Smooth muscle cell (in vitro differentiated cells): Measurements from ENCODE around the gene GFER. TPM values are rescaled to one million over a fixed set of nuclear protein-coding genes. Genes with fewer than 3 reads are reported as not detected.

Source experiments
- DNase-seq: peaks from one replicate; lab custom pipeline; 2025; ENCODE audit not compliant: unreplicated experiment; lab: John Stamatoyannopoulos, UW
- H2AFZ ChIP-seq: fragments of 200-600 bp; sonication (generic); 2 replicates; pipeline ENCODE4 v1.6.0; 2016; ENCODE audit warnings: antibody characterized with exemption, low read depth, mild to moderate bottlenecking
- H3F3A ChIP-seq: fragments of 200-600 bp; sonication (generic); 2 replicates; pipeline ENCODE4 v1.6.0; 2017; ENCODE audit warnings: antibody characterized with exemption, low read depth
- H3K27ac ChIP-seq: fragments of 200-600 bp; sonication (generic); 2 replicates; pipeline ENCODE4 v1.5.1; 2016; ENCODE audit warnings: low read depth, mild to moderate bottlenecking
- H3K27me3 ChIP-seq: fragments of 200-600 bp; sonication (generic); 2 replicates; pipeline ENCODE4 v1.6.1; 2016; ENCODE audit warnings: low read depth, mild to moderate bottlenecking
- H3K36me3 ChIP-seq: fragments of 200-600 bp; sonication (generic); 2 replicates; pipeline ENCODE4 v1.5.1; 2016; ENCODE audit warnings: low read depth
- H3K4me1 ChIP-seq: fragments of 200-600 bp; sonication (generic); 2 replicates; pipeline ENCODE4 v1.5.1; 2016; ENCODE audit warnings: low read depth
- H3K4me2 ChIP-seq: fragments of 200-600 bp; sonication (generic); 2 replicates; pipeline ENCODE4 v1.6.0; 2016; ENCODE audit warnings: mild to moderate bottlenecking
- H3K4me3 ChIP-seq: fragments of 200-600 bp; sonication (generic); 2 replicates; pipeline ENCODE4 v1.5.1; 2016; ENCODE audit warnings: mild to moderate bottlenecking
- H3K79me2 ChIP-seq: fragments of 200-600 bp; sonication (generic); 2 replicates; pipeline ENCODE4 v1.6.0; 2016; ENCODE audit warnings: low read depth, mild to moderate bottlenecking
- H3K9ac ChIP-seq: fragments of 200-600 bp; sonication (generic); 2 replicates; pipeline ENCODE4 v1.6.0; 2016; ENCODE audit warnings: low read depth
- H3K9me3 ChIP-seq: fragments of 200-600 bp; sonication (generic); replicated peaks from 2 replicates; pipeline ENCODE4 v1.5.1; 2016; ENCODE audit warnings: low read depth
- H4K20me1 ChIP-seq: fragments of 200-600 bp; sonication (generic); 2 replicates; pipeline ENCODE4 v1.6.0; 2016; ENCODE audit warnings: low read depth
- WGBS: methylation state at CpG from one replicate; pipeline ENCODE4 v1.1.7; 2016; ENCODE audit warnings: low lambda C conversion rate; 5-methylcytosine and 5-hydroxymethylcytosine counted together
- polyA plus RNA-seq: library from polyadenylated mRNA; unstranded; fragments of >200 nt; fragmentation: Nextera tagmentation; extraction: Ambion mirVana; gene quantifications from 2 replicates; pipeline ENCODE4 v1.2.1, GENCODE V29; 2016
- total RNA-seq: library from RNA; depleted of rRNA; stranded (reverse); fragments of >200 nt; gene quantifications from 2 replicates; pipeline ENCODE4 v1.2.3, GENCODE V29; 2014
- TF ChIP-seq, protein P1 (sequence below): fragments of 200-600 bp; sonication (generic); IDR thresholded peaks from 2 replicates; pipeline ENCODE4 v1.5.1; 2017; ENCODE audit warnings: borderline replicate concordance, mild to moderate bottlenecking, antibody characterized with exemption; ENCODE audit not compliant: insufficient read depth, poor library complexity, severe bottlenecking

The GFER gene
- total and polyA plus RNA-seq, 2 experiments from 2014 or later = 15.1 to 41.2 TPM

DNA sequence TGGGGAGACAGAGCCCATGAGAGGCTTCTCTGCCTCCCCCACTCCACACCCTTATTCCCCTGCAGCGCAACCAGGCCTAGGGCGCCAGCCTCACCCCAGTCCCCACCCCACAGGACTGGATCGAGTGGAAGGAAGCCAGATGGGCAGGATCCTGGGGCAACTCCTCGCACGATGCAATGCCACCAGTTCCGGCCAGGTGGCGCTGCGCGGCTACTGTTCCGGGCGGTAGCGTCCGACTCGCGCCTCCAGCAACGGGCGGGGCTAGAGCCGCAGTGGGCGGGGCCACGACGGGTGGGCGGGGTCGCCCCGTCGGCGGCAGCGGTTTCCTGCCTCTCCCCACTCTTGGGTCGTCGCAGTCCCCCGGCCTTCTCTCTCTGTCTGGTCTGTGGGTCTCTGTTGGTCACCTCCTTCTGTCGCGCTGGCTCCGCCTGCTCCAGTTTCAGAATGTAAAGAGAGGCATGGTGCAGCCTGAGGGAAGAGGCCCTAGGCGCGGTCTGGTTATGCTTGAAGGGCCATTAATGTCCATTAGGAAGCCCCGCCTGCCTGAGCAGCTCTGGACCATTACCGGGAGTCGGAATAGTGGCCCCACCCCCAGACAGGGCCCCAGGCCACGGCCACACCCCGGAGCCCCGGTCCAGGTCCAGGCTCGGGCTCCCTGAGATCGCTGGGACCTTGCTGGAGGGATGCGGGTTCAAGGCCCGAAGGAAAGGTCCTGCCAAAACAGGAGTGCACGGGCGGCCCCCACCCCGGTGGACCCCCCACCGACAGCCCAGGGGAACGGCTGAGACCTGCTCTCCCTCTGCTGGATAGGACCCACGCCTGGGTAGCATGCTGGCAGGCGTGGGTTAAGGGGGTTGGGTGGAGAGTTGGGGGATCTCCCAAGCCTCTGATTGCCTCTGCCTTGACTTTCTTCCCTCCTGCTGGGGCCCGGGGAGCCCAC lies 39.4 kb downstream of the GFER start:
- TF ChIP-seq, protein P1, sequence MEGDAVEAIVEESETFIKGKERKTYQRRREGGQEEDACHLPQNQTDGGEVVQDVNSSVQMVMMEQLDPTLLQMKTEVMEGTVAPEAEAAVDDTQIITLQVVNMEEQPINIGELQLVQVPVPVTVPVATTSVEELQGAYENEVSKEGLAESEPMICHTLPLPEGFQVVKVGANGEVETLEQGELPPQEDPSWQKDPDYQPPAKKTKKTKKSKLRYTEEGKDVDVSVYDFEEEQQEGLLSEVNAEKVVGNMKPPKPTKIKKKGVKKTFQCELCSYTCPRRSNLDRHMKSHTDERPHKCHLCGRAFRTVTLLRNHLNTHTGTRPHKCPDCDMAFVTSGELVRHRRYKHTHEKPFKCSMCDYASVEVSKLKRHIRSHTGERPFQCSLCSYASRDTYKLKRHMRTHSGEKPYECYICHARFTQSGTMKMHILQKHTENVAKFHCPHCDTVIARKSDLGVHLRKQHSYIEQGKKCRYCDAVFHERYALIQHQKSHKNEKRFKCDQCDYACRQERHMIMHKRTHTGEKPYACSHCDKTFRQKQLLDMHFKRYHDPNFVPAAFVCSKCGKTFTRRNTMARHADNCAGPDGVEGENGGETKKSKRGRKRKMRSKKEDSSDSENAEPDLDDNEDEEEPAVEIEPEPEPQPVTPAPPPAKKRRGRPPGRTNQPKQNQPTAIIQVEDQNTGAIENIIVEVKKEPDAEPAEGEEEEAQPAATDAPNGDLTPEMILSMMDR = peak; percentile 98
- Histone ChIP-seq H3K79me2 (peaks cover 12% of the 10 kb centered on the region), H3K27me3 (no peaks in the 10 kb centered on the region), H3K27ac (peak overlapping the region; percentile 40), H2AFZ (peak overlapping the region; percentile 76), H3K4me1 (peaks cover 23% of the 10 kb centered on the region), H3K9me3 (no peaks in the 10 kb centered on the region), H3F3A (no peaks in the 10 kb centered on the region), H3K36me3 (no peaks in the 10 kb centered on the region), H3K4me2 (peak overlapping the region; percentile 82), H3K4me3 (peak overlapping the region; percentile 38), H3K9ac (no peak overlapping the region), H4K20me1 (peaks cover 6% of the 10 kb centered on the region)
- peak; percentile 94 for DNase-seq
- WGBS = 10% methylated on average over 42 of the region's 53 CpGs

DNA sequence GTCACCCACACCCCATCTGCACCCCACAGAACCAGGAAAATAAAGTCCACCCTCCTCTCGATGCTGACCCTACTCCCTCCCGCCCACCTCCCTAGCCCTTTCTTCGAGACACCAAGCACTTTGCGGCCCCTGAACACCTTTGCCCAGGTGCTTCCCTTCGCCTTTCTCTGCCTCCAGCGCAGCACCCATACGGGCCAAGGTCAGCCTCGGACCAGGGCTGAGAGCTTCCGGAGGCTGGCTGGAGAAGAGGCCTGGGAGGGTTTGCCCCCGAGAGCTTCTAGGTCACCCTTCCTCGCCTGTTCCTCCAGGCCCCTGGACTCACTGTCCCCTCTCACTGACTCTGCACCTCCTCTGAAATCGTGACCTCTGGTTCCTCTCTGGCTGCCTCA lies 40.0 kb downstream of the GFER start:
- TF ChIP-seq, protein P1 = no peak
- DNase-seq = no peak
- Histone ChIP-seq H3K4me2 (peak overlapping the region; percentile 82), H3K4me1 (peaks cover 23% of the 10 kb centered on the region), H3K27ac (no peak overlapping the region), H3K27me3 (no peaks in the 10 kb centered on the region), H3K36me3 (no peaks in the 10 kb centered on the region), H3K9me3 (no peaks in the 10 kb centered on the region), H3F3A (no peaks in the 10 kb centered on the region), H3K9ac (no peak overlapping the region), H3K79me2 (peaks cover 15% of the 10 kb centered on the region), H2AFZ (no peak overlapping the region), H3K4me3 (no peak overlapping the region), H4K20me1 (peaks cover 12% of the 10 kb centered on the region)
- WGBS = 92% methylated on average over 12 of the region's 12 CpGs

DNA sequence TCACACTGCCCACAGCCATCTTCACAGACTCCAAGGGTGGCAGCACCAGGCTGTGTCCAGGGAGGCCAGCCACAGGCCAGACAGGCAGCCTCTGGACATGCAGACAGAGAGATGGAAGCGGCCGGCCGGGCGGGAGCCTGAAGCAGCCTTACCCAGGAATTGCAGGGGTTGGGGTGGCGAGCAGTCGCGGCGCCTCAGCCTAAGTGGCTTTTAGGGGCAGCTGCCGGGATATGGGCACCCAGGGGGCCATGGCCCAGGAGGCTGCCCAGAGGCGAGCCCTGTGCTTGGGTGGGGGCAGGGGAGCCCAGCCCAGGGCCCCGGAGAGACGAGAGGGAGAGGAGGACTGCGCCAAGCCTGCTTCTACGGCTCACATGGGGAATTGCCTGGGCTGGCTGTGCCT lies 41.3 kb downstream of the GFER start:
- 91% methylated on average over 14 of the region's 14 CpGs for WGBS
- Histone ChIP-seq H3K27me3 (no peaks in the 10 kb centered on the region), H3K4me2 (no peak overlapping the region), H3K4me3 (no peak overlapping the region), H3K9me3 (no peaks in the 10 kb centered on the region), H3K36me3 (no peaks in the 10 kb centered on the region), H3F3A (no peaks in the 10 kb centered on the region), H3K27ac (no peak overlapping the region), H3K4me1 (peaks cover 18% of the 10 kb centered on the region), H4K20me1 (peaks cover 12% of the 10 kb centered on the region), H3K79me2 (peaks cover 15% of the 10 kb centered on the region), H3K9ac (no peak overlapping the region), H2AFZ (no peak overlapping the region)
- TF ChIP-seq, protein P1 = no peak
- no peak for DNase-seq
